Endothelial cell of umbilical vein (primary cell): ENCODE results near the gene SIX4. TPM values are rescaled to one million over a fixed set of nuclear protein-coding genes. Genes with fewer than 3 reads are reported as not detected.

Source experiments
- BruUV-seq: library from RNA; stranded (reverse); fragments of 400-500 nt; replicated peaks from 2 replicates; lab custom pipeline; 2021; lab: Mats Ljungman, UMichigan
- CTCF ChIA-PET: fragments of 300-600, 350-600 bp; sonication (Branson Sonifier 250); formaldehyde crosslinking; loops from one replicate; lab custom pipeline; 2021; ENCODE audit warnings: antibody characterized with exemption, inconsistent platforms; lab: Charles Lee
- POLR2A ChIA-PET: fragments of 300-600, 350-600 bp; sonication (Branson Sonifier 250); formaldehyde crosslinking; loops from one replicate; lab custom pipeline; 2021; ENCODE audit warnings: antibody characterized with exemption, inconsistent platforms; lab: Charles Lee
- DNase-seq: peaks from one replicate; pipeline ENCODE4 v3.0.0-alpha.2; 2011; ENCODE audit warnings: low read depth, low spot score
- FAIRE-seq: peaks from 2 replicates; lab custom pipeline; 2011; peaks lifted over from hg19 to GRCh38; lab: Jason Lieb, UNC
- H2AFZ ChIP-seq: 2 replicates; pipeline ENCODE4 v1.6.0; 2012; ENCODE audit warnings: low read depth, low read length, control low read depth, inconsistent platforms
- H3K27ac ChIP-seq: 2 replicates; pipeline ENCODE4 v1.5.1; 2011; ENCODE audit warnings: low read depth, mild to moderate bottlenecking, control low read depth, low read length, moderate library complexity; ENCODE audit not compliant: insufficient read depth
- H3K27me3 ChIP-seq, 2 experiments: 2 replicates each; pipeline versions ENCODE4 v1.6.0 to v1.6.1; 2011; ENCODE audit warnings: low read length in 2 of 2, mixed read lengths in 1 of 2; ENCODE audit not compliant: control insufficient read depth in 2 of 2, insufficient read depth in 2 of 2
- H3K36me3 ChIP-seq, 2 experiments: 2 replicates in 1 of 2; 3 replicates in 1 of 2; pipeline ENCODE4 v1.5.1; 2011; ENCODE audit warnings: low read length in 2 of 2, mild to moderate bottlenecking in 1 of 2, moderate library complexity in 1 of 2; ENCODE audit not compliant: control insufficient read depth in 2 of 2, insufficient read depth in 2 of 2; ENCODE audit errors: extremely low read depth in 1 of 2
- H3K4me1 ChIP-seq: 3 replicates; pipeline ENCODE4 v1.5.1; 2011; ENCODE audit warnings: mild to moderate bottlenecking, low read length; ENCODE audit not compliant: control insufficient read depth, insufficient read depth; ENCODE audit errors: extremely low read depth
- H3K4me2 ChIP-seq: 2 replicates; pipeline ENCODE4 v1.6.1; 2011; ENCODE audit warnings: low read length, control low read depth, mixed read lengths; ENCODE audit not compliant: insufficient read depth
- H3K4me3 ChIP-seq, 3 experiments: fragments of 200-600 bp in 1 of 3; sonication (generic), shearing (Covaris generic) in 1 of 3; replicated peaks in 1 of 3; 2 replicates each; pipeline ENCODE4 v1.5.1; 2011 to 2016; ENCODE audit warnings: control low read depth in 3 of 3, low read length in 3 of 3, mild to moderate bottlenecking in 2 of 3, inconsistent platforms in 1 of 3, low read depth in 1 of 3, moderate library complexity in 1 of 3; ENCODE audit not compliant: insufficient read depth in 1 of 3
- H3K79me2 ChIP-seq: 2 replicates; pipeline ENCODE4 v1.6.0; 2012; ENCODE audit warnings: low read length, inconsistent platforms; ENCODE audit not compliant: control insufficient read depth, insufficient read depth
- H3K9ac ChIP-seq: replicated peaks from 2 replicates; pipeline ENCODE3; 2011; ENCODE audit warnings: low read length, control low read depth; ENCODE audit not compliant: insufficient read depth; ENCODE audit errors: extremely low read depth
- H3K9me1 ChIP-seq: replicated peaks from 3 replicates; pipeline ENCODE4 v1.6.0; 2011; ENCODE audit warnings: mild to moderate bottlenecking, low read length; ENCODE audit not compliant: control insufficient read depth, insufficient read depth; ENCODE audit errors: extremely low read depth
- H3K9me3 ChIP-seq: replicated peaks from 2 replicates; pipeline ENCODE4 v1.5.1; 2012; ENCODE audit warnings: low read length, inconsistent platforms; ENCODE audit not compliant: control insufficient read depth, insufficient read depth
- H4K20me1 ChIP-seq: replicated peaks from 2 replicates; pipeline ENCODE3; 2011; ENCODE audit warnings: mild to moderate bottlenecking, low read length; ENCODE audit not compliant: control insufficient read depth, insufficient read depth; ENCODE audit errors: extremely low read depth
- CTCF ChIP-seq, 2 donors: IDR thresholded peaks; 1 replicate in 1 of 2; 2 replicates in 1 of 2; pipeline ENCODE4 v1.5.1; 2011; ENCODE audit warnings: low read length in 2 of 2, mild to moderate bottlenecking in 2 of 2, moderate library complexity in 2 of 2, control low read depth in 1 of 2, inconsistent platforms in 1 of 2, low read depth in 1 of 2; ENCODE audit not compliant: insufficient read depth in 1 of 2; ENCODE audit errors: extremely low read depth in 1 of 2
- EZH2 ChIP-seq: IDR thresholded peaks from 2 replicates; pipeline ENCODE4 v1.6.1; 2012; ENCODE audit warnings: borderline replicate concordance, low read depth, mild to moderate bottlenecking, moderate library complexity, low read length, inconsistent platforms; ENCODE audit not compliant: severe bottlenecking
- FOS ChIP-seq: IDR thresholded peaks from 2 replicates; pipeline ENCODE4 v1.6.1; 2011; ENCODE audit warnings: mild to moderate bottlenecking, low read length, moderate library complexity, borderline replicate concordance; ENCODE audit not compliant: insufficient read depth
- GATA2 ChIP-seq: IDR thresholded peaks from 2 replicates; pipeline ENCODE4 v1.7.0; 2011; ENCODE audit warnings: low read depth, mild to moderate bottlenecking, moderate library complexity, mixed read lengths, low read length; ENCODE audit not compliant: insufficient read length, insufficient read depth
- JUN ChIP-seq: IDR thresholded peaks from 2 replicates; pipeline ENCODE4 v1.6.1; 2011; ENCODE audit warnings: borderline replicate concordance, low read depth; ENCODE audit not compliant: insufficient read length, insufficient read depth
- MAX ChIP-seq: IDR thresholded peaks from 2 replicates; pipeline ENCODE4 v1.6.1; 2011; ENCODE audit not compliant: insufficient read depth, insufficient read length
- MYC ChIP-seq: IDR thresholded peaks from one replicate; pipeline ENCODE4 v1.6.1; 2011; ENCODE audit warnings: mild to moderate bottlenecking, low read depth, low read length
- POLR2A ChIP-seq: IDR thresholded peaks from 2 replicates; pipeline ENCODE4 v1.6.1; 2012; ENCODE audit warnings: low read depth, mild to moderate bottlenecking, control low read depth, low read length
- POLR2AphosphoS5 ChIP-seq: IDR thresholded peaks from 2 replicates; pipeline ENCODE4 v1.6.1; 2012; ENCODE audit warnings: low read depth, mild to moderate bottlenecking, control low read depth, low read length, moderate library complexity; ENCODE audit not compliant: insufficient read depth
- dilution Hi-C: fragments of 300-500 bp; cut with MboI; formaldehyde crosslinking; loops from one replicate; pipeline ENCODE4 v1.15.0; 2019; ENCODE audit warnings: low sequenced_read_pairs; ENCODE audit not compliant: extremely low pct_ligation_motif_present
- intact Hi-C: fragments of 100-400 bp; cut with micrococcal nuclease; formaldehyde crosslinking; loops from one replicate; pipeline ENCODE4 v1.10.0; 2022
- polyA plus RNA-seq, 4 experiments: library from polyadenylated mRNA; depleted of rRNA in 3 of 4; stranded (reverse) in 3 of 4; unstranded in 1 of 4; fragments of >200 nt; gene quantifications; 2 replicates each; pipeline versions ENCODE4 v1.2.1 to v1.2.3, GENCODE V29; 2011 to 2012; ENCODE audit warnings: missing spikeins in 1 of 4
- total RNA-seq: library from RNA; stranded (reverse); gene quantifications from 2 replicates; pipeline ENCODE4 v1.2.3, GENCODE V29; 2021

Gene SIX4
- total and polyA plus RNA-seq, 2 donors (not counting 3 experiments of a cell fraction or from before 2014, with no cell fraction given) = 1.8 to 4.7 TPM

- no peak for TF ChIP-seq MYC
- no peak for TF ChIP-seq POLR2A
- no peak for TF ChIP-seq JUN
- no peak for TF ChIP-seq GATA2
- no TSS peak for BruUV-seq
- FAIRE-seq = no peak
These were observed 23.6 kb downstream of the SIX4 start for GRCh38 chr14:60700598-60700997.

GRCh38 chr14:60695327-60695726 lies 28.8 kb downstream of the SIX4 start:
- H3K9me1 ChIP-seq = no peaks in the 10 kb centered on the region
- DNase-seq = no peak
- intact Hi-C loops (no loop called here), dilution Hi-C loops (no loop called here)
- no peaks in the 10 kb centered on the region for H3K4me1 ChIP-seq
- peaks cover 2 to 8% of the 10 kb centered on the region in 2 experiments for H3K27me3 ChIP-seq
- no TSS peak for BruUV-seq
- no peaks in the 10 kb centered on the region for H4K20me1 ChIP-seq
- no peak for FAIRE-seq
- H3K79me2 ChIP-seq = no peaks in the 10 kb centered on the region
- H3K9ac ChIP-seq = no peak overlapping the region
- no peak overlapping the region for H3K4me2 ChIP-seq
- no peaks in the 10 kb centered on the region for H3K36me3 ChIP-seq
- no peak overlapping the region for H3K4me3 ChIP-seq
- TF ChIP-seq MAX (no peak), MYC (no peak), EZH2 (no peak), POLR2AphosphoS5 (no peak), POLR2A (no peak), JUN (no peak), CTCF (IDR thresholded peaks at IDR 0.05; ENCODE audit: extremely low read depth in 1 of 2, insufficient read depth in 1 of 2, low read depth in 1 of 2, low read length in 2 of 2) (no peak), GATA2 (no peak), FOS (no peak)
- ChIA-PET POLR2A (no interaction called here), CTCF (no interaction called here)
- H3K9me3 ChIP-seq = no peaks in the 10 kb centered on the region
- H2AFZ ChIP-seq = no peak overlapping the region
- no peak overlapping the region for H3K27ac ChIP-seq

More at GRCh38 chr14:60700598-60700997, 23.6 kb downstream of the SIX4 start:
- no peaks in the 10 kb centered on the region for H3K9me3 ChIP-seq
- dilution Hi-C loops (no loop called here), intact Hi-C loops (no loop called here)
- no peak overlapping the region for H3K4me3 ChIP-seq
- no peak overlapping the region for H2AFZ ChIP-seq
- ChIA-PET CTCF (interaction anchor here (0.7 to 1.2 kb wide), 3 partner anchors 9 to 326 kb away, joined by 3 to 4 read pairs (median 3); no protein-coding TSS in a partner anchor), POLR2A (interaction anchor here (0.9 kb wide), 1 partner anchor 19 kb away, joined by 5 read pairs; no protein-coding TSS in a partner anchor)
- no peak overlapping the region for H3K9ac ChIP-seq
- no peak overlapping the region for H3K27ac ChIP-seq
- no peaks in the 10 kb centered on the region for H3K4me1 ChIP-seq
- no peaks in the 10 kb centered on the region for H3K36me3 ChIP-seq
- no peaks in the 10 kb centered on the region for H4K20me1 ChIP-seq
- H3K4me2 ChIP-seq = no peak overlapping the region
- no peaks in the 10 kb centered on the region for H3K79me2 ChIP-seq
- peaks cover 2 to 7% of the 10 kb centered on the region in 2 experiments for H3K27me3 ChIP-seq
- no peaks in the 10 kb centered on the region for H3K9me1 ChIP-seq
- DNase-seq = no peak
